NCI-H345 treated with DMSO at 0.1 percent for 48 hours (cell line): Measurements from ENCODE around the gene CBFA2T2.

Experiments
- DNase-seq: peaks from one replicate; lab custom pipeline; 2025; ENCODE audit not compliant: unreplicated experiment; lab: John Stamatoyannopoulos, UW

The CBFA2T2 gene

DNA sequence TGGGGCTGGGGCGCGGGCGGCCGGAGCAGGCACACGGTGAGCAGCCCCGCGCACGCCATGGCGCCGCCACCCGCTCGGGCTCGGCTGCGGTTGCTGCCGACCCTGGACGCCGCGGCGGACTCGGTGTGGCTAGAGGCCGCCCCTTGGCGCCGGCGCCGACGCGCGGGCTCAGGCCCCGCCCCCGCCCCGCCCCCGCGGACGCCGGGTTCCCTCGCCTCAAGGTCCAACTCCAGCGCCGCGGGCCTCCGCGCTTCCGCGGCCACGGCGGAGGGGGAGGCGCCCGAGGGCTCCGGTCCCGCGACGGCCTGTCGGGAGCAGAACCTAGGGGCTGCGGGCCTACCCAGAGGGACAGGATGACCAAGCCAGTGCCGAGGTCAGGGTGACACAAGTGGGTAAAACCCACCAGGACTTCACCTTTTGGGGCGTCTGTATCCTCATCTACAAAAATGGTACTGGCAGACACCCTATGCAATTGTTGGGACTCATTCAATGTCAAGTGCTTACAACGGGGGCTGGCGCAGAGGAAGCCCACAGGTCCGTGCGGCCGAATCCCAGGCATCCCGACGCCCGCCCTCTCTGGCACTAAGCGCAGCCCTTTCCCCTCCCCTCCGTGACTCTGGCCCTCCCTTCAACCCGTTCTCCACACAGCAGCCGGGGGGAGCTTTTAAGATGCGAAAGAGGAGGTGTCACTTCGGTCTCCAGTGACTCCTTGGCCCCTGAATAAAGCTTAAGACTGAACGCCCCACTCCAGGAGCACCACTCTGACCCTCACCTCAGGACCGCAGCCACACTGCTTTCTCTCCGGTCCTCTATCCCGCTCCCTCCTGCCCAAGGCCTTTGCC, 184.6 kb downstream of the CBFA2T2 start, which contains the start of gene NECAB3:
Gene NECAB3, minus strand, starts transcription at position 135 of the 842 bp plus-strand sequence. Its CDS starts 76 bp downstream, at position 59.
- DNase-seq: peak; percentile 71

DNA sequence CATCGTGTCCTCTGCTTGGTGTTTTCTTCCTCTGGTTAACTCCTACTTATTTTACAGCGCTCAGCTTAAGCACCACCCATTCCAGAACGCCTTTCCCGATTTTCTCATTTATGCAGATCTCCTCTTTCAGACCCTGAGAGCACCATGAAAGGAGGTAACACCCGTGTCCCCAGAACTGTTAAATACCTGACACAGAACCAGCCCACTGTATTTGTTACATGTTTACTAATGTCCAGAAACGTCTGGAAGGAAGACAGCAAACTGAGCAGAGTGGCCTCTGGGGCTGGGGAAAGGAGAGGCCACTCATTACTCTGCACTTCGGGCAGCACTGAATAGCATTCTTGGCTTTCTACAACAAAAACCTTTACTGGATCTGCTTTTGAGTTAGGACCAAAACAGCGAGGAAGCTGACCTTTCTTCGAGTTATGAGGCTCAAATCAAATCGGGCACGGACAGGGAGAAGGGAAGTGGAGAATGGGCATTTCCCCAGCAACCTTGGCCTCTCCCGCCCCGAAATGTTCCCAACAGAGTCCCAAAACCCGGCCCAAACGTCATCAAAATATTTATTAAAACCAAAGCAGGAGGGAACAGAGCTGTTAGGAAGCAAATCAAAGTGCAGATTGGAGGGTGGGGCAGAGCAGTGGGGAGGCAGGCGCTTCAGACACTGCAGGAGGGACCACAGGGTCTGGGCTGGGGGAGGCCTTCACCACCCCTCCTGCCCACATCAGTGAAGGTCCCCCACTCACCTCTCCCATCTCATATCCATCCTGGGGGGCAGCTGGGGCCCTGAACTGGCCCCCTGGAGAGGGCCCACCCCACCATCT, 185.5 kb downstream of the CBFA2T2 start:
- no peak for DNase-seq

DNA sequence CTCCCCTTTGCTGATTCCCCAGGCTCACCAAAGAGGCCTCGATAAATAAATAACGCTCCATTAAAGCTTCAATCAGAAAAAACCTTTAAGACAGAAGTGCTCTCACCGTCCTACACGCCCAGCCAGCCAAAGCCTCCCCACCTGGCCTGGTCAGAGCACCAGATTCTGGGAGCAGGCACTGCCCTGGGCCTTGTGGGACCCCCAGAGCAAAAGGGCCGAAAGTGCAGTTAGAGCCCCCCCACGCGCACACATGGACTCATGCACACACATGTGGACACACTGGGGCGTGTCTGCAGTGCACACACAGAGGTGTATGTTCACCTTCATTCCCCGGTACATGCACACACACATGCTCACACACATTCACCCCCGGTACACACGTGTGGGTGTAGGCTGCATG, 186.2 kb downstream of the CBFA2T2 start:
- no peak for DNase-seq

DNA sequence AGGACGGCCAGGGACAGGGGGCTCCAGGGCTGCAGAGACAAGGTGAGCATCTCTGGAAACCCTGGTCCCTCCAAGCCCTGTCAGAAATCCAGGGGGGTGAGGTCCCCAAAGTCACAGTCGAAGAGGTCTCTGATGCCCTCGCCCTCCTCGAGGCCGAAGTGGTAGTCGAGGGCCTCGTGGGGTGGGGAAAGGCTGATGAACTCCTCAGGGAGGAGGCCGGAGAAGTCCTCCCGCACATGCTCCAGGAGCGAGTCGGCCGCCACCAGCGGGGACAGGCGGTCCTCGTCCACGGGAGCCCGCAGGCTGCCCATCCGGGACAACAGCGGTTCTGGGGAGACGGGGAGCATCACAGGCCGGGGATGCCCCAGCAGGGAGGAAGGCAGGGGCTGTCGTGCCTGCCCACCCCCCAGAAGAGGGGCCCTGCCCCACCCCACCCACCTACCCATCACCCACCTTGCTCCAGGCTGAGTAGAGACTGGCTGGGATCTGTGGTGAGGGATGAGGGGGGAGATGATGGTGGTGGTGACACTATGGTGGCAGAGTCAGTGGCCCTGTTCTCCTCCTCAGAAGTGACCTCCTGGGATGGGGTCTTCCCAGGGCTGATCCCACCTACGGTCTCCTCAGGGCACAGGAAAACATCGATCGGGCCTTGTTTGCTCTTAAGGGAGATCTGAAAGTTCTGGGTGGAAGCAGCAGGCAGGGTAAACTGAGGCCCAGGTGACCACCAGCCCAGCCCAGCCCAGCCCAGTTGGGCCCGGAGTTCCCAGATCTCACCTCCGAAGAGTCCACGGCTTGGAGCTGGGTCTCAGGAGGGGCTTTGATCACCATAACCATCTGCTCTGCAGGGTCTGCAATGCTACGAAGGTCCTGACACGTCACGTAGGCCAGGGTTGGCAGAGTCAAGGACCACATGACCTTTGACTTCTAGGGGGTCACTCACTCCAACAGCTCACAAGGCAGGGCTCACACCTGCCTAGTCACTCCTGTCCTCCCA, 187.1 kb downstream of the CBFA2T2 start:
- DNase-seq: no peak

DNA sequence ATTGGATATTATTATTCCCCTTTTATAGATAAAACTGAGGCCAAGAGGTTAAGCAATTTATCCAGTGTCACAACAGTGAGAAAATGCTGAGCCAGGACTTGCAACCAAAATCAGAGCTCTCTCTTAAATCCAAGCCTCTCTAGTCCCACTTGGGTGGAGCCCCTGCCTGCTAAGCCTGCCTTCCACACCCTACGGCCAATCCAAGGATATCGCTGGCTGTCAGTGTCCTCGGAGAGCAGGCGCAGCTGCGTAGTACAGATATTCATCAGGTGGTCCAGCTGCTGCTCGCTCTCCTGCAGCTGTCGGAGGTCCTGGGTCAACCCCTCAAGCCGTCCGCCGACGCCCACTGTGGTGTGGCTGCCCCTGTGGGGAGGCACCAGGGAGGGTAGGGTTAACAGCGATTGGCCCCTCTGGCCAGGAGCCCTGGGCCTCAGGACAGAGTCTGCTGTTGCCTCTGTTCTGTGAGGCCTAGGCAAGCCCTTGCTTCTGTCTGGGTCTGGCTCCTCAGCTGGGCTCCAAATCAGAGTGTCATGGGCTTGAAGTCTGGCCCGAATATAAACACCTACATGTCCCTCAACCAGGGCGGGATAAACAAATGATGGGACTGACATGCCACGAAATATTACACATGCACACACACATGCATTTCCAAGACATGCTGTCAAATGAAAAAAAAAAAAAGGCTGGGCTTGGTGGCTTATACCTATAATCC, 188.3 kb downstream of the CBFA2T2 start:
- DNase-seq: no peak

DNA sequence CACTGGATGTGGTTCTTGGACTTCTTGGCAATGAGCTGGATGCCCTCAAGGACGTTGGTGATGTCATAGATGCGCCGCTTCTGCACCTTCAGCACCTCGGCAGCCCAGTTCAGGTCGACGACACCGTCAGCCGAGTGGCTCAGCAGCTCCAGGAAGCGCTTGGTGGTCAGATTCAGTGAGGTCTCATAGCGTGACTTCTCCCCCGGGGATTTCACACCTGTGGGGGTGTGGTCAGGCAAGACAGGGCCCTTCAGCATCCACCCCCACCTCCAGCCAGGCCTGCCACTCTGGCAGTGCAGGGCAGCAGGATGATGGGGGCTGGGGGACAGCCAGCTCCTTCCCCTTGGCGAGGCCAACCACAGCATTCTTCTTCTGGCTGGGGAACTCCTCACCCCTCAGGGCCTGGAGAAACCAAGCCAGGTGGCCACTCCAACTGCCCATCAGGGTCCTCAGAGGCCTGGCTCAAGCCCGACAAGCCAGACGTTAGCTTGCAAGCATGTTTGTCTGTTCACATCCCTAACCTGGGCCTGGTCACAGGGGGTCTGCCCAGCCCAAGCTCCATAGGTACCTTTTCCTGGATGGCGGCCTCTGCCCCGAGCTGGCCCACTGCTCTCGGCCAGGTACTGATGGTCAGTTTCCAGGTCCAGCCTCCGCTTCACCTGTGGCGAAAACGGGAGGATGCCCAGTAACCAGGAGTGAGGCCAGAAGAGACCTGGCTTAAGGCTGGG, 190.0 kb downstream of the CBFA2T2 start:
- DNase-seq: no peak

DNA sequence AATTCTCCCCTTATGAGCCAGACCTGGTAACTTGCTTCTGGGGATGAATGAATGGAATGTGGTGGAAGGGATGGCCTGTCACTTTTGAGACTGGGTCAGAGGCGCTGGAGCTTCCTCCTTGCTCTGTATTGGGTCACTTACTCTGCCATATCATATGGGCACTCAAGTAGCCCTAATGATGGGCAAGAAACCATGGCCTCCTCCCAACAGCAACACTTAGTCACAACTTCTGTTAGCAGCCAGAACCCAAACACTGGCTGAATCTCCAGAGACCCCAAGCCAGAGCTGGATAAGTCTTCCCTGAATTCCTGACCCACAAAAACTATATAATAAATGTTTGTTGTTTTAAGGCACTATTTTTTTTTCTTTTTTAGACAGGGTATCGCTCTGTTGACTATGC, 190.8 kb downstream of the CBFA2T2 start:
- DNase-seq: no peak

DNA sequence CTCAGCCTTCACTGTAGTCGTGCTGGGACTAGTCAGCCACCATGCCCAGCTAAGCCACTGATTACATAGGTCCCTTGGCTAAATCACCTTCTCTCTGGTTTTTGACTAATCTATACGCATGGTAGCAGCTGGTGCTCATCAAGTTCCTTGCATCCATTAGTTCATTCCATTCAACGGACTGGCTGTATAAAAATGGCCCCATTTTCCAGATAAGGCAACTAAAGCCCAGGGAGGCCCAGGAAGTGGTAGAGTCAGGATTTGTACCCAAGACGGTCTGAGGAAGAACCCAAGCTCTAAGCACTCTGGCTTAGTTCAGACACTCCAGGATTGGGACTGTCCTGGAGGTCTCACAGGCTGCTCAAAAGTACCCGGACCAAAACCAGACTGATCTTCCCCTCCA, 191.4 kb downstream of the CBFA2T2 start:
- no peak for DNase-seq

DNA sequence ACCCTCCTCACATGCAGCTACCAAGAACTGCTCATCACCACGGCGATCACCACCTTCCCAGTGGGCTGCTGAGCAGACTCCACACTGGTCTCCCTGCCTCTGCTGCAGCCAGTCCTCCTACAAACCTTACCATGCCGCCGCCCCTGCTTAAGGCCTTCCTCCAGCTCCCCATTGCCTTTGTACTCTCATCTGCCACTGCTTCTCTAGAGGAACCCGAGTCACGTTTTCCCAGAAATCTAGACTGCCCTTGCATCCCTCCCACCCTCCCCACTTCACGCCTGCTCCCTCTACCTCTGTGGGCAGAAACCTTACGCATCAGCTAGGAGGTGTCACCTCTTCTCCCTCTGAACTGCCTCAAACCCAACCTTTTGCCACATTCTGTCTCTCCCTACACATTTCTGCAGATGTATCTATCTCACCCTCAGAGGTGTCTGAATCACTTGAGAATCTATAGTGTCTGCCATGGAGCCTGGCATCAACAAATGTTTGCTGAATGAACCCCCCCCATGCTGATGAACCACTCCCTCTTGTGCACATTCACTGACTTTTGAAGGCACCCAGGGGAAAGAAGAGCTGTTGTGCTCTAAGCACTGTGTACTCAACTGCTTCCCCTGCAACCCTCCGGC, 191.9 kb downstream of the CBFA2T2 start:
- peak; percentile 70 for DNase-seq

DNA sequence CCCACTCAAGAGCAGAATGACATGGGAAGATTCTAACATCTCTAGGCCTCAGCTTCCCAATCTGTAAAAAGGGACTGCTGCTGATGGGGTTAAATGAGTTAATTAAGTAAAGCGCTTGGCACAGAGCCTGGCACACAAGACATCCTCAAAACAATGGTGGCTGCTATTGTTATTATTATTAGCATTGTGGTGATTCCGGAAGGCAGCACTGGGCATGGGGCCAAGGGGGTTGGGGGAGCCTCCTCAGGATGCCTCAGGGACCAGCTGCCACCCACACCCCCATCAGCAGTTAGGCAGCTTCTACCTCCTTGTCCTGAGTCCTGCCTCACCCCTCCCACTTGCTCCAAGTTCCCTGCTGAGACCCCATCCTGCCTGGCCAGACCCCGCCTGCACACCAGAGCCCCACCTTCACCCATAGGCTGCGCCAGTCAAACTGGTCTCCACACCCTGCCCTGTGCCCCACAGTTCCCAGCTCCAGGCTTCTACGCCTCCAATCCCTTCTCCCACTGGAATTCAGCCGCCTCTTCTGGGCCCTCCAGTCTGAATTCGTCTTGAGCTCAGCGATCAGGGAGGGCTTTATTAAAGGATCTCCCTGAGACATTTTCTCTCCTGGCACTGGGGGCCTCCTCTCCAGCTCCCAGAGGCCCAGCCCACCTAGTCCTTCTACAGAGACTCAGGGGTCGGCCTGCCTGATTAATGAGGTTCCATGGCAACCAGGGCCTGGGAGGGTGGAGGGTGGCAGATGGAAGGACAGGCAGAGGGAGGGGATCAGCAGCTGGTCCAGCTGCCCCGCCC, 194.8 kb downstream of the CBFA2T2 start:
- peak; percentile 76 for DNase-seq

DNA sequence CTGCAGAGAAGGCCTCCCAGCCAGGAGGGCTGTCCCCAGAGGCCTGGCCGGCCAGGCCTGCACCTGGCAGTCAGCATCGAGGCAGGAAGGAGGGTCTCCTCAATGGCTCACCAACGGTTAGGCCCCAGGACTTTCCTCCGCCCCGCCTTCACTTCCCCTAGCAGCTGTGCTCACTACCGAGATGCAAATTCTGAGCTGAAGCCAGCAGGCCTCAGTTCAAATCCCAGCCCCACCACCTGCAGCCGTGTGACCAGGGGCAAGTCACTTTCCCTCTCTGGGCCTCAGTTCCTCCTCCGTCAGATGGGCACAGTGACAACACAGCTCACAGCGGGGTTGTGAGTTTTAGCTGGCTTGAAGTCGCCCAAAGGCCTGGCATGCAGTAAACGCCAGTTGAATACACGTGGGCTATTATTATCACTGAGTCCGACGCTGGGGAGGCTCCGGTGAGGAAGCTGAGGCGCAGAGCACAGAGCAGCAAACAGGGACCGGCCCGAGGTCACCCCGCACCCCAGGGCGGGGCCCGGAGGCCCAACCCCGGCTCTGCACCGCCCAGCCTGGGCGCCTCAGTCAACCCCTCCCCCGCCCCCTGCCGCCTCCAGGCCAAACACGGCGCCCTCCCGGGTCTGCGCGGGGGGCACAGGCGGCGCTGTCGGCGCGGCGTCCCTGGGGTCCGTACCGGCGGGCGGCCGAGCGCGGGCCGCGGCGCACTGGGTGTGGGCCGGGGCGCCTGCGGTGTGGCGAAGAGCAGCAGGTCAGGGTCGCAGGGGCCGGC, 195.6 kb downstream of the CBFA2T2 start:
- DNase-seq: peak; percentile 28

DNA sequence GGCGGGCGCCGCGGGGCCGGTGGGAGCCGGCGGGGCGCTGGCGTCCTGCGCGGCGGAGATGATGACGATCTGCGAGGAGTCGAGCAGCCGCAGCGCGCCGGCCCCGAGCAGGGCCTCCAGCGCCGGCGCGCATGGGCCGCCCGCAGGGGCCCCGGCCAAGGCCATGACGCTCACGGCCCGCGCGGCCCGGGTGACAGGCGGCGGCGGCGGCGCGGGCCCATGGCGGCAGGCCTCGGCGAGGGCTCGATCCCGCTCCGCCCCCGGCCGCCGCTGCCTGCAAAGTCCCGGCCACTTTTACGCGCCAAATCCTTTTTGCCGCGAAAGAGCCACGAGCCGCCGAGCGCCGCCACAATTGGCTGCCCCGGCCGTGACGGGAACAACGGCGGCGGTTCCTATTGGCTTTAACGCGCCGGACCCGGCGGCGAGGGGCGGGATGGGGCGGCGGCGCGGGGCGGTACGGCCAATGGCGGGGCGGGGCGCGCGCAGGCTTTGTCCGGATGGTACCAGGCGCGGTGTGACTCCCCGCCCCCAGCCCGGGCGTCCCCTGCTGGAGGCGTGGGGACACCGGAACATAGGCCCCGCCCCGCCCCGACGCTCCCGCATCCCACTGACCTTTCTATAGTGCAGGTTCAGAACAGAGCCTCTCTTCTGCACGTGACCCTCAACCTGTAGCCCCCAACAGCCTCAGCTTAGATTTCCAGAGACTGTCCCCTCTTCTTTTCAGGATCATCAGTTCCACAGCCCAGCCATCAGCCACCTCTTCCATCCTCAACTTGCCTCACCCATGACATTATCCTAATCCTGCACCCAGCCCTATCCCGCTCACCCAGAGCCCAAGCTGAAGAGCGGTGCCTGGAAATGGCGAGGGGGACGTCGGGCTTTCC, 196.4 kb downstream of the CBFA2T2 start, which contains the start of gene E2F1:
Gene E2F1, minus strand, starts transcription at position 286 of the 884 bp plus-strand sequence. Its CDS starts 121 bp downstream, at position 165.
- peak; percentile 95 for DNase-seq

DNA sequence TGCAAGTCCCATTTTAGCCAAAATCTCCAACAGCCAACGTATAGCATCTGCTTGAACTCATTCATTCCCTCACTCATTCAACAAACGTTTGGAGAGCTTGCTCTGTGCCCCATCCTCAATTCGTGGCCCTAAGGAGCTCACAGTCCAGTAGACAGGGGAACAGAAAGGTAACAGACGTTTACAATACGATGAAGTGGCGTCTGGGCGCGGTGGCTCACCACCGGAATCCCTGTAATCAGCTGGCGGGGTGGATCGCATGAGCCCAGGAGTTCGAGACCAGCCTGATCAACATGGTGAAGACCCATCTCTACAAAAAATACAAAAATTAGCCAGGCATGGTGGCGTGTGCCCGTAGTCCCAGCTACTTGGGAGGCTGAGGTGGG, 197.1 kb downstream of the CBFA2T2 start:
- no peak for DNase-seq

DNA sequence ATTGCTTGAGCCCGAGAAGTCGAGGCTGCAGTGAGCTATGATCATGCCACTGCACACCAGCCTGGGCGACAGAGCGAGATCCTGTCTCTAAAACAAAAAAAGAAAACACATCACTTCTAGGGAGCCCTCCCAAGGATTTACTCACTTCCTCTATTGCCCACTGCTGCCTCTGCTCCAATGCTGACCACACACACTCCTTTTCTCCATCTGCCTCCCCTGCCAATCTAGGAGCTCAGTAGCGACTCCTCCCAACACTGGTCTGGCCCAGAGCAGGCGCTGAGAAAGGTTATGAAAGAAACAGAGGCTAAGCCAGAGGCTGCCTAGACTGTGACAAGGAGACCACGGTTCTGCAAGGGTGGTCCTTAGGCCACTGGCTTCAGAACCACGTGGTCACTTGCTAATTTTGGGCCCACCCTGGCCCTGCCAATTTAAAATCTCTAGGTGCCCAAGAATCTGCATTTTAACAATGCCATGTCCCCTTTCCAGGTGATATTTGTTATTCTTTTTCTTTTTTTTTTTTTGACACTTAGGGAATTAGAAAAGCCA, 197.5 kb downstream of the CBFA2T2 start:
- DNase-seq: no peak

DNA sequence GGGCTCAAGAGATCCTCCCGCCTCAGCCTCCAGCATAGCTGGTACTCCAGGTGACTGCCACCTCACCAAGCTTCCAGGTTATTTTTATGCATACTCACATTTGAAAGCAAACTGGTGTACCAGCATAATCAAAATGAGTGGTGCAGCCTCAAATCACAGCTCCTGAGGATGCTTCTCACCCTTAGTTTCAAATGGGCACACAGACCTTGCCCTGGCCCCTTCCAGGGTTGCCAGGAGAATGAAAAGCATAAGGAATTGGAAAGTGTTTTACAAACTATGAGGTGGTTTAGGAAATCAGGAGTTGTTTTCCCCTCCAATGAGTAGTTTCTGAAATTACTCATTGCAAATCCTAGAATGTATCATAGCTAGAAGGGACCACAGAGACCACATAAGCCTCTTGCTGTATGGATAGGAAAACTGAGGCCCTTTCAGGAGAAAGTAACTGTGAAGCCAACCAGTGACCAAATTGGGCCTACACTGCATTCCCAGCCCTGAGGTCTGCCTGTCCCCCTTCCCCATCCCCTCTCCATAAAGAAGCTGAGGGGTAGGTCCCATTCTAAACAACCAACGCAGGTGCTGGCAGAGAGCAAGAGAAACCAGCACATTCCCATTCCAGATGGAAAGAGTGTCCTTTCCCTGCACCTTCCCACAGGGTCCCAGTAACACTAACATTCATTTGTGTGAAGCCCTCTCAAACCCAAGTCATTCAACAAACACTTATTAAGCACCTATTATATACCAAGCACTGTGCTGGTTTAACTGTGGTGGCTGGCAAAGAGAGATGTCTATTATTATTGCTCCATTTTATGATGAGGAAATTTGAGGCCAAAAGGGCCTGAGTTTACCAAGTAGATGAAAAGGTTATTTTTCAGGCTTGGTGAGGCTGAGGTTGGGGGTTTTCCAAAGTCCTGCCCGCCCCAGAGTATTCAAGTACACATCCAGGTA, 198.4 kb downstream of the CBFA2T2 start:
- no peak for DNase-seq
